T1000 (cell line): ENCODE measurements around the gene PRG3.

Source experiments
- DNase-seq: peaks from one replicate; lab custom pipeline; 2025; ENCODE audit warnings: mixed read lengths; lab: John Stamatoyannopoulos, UW

Gene PRG3, protein sequence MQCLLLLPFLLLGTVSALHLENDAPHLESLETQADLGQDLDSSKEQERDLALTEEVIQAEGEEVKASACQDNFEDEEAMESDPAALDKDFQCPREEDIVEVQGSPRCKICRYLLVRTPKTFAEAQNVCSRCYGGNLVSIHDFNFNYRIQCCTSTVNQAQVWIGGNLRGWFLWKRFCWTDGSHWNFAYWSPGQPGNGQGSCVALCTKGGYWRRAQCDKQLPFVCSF

DNA sequence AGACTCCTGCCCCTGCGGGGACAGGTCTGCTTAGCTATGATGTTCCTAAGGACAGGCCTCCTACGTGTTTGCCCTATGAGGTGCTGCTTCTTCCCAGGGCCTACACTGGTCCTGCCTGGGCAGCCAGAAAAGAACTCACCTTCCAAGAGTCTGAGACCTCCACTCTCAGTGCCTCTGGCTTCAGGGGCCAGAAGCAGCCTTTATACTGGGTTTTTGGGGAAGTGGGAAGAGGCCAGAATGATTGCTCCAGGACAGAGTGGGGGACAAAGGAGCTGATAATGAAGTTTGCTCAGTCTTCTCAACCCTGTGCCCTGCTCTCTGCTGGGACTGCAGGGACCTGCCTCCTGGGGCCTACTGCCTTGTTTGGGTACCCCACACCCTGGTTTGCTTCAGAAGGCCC, at the start of gene PRG3:
TSS of gene PRG3 (minus strand) at position 176 of the 400 bp plus-strand sequence. CDS start 442 bp downstream, outside the sequence.
- DNase-seq, result no peak

DNA sequence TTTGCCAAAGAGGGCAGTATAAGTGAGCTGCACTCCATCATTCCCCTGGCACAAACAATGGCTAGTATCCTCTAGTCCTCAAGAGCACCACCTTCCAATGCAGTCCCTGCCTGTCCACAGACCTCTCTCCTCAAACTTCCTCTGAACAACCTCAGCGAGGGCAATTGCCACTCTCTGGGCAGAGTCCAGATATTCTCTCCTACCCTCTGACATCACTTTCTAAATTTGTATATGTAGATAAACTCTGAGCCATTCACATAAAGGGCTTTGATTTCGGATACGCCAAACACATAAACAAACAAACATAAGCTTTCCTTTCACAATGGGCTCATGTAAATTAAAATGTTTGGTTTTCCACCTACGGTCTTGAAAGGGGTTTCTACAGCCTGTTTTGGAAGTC, 49.0 kb upstream of the PRG3 start:
- DNase-seq, result no peak

DNA sequence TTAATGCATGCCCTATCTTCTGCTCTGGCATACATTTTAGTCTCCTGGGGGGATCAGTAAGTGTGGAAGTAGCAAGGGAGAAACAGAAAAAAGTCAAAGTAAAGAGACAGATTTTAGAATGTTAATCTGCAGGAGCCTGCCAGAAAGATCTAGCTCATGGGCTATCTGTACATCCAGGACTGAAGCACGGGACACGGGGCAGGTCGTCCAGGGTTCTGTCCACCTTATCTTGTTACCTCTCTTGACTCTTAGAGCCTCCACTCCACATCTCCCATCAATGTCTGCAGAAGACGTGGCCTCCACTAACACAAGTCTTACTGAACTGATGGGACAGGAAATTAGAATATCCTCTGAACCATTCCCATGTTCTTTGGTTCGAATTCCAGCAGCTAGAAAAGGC, 47.7 kb upstream of the PRG3 start:
- DNase-seq, result no peak

DNA sequence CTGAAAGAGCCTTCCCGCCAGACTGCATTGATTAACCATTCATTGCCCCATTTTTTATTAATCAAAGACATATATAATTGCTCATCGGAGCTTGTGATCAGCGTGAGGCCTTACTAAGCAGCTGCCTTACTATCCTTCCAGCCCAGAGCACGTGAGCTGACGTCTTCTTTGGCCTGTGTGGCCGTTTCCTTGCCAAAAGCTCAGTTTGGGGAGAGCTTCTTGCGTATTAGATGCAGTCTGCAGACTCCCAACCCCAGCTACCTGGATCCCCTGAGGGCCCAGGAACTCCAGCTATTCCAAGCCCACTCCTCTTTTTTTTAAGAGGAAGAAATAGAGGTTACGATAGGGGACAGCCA, 46.8 kb upstream of the PRG3 start:
- no peak for DNase-seq

DNA sequence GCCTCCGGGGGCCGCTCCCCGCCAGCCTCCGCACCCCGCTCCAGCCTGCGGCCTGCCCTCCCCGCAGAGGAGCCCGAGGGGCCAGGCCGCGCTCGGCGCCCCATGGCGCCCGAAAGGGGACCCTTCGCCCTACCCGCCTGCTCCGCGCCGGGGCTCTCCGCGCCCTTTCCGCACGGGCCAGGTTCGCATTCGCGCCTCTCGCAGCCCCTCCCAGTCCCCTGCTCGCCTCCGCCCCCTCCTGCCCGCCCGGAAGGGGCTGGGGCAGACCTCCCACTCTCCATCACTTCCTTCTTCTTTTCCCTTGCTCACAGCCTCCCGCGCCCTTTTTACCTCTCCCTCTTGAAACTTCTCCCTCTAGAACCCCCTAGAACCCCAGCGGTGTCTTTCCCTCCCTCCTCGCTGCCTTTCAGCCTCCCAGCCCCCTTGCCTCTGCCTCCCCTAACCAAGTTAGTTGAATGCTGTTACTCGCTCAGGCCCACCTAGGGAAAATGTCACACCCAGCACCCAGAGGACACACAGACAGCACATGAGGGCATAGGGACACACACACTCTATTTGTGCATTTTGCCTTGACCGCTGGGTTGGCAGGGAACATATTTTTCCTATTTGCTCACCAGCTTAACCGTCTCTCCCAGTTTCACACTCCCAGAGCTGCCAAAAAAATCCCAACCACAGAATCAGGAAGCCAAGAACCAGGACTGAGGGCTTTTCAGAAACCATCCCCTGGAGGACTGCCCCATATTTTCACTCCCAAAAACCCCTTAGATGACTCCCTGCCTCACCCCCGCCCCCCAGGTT, 46.2 kb upstream of the PRG3 start, which contains the start of gene SLC43A3:
TSS of gene SLC43A3 (minus strand) at position 193 of the 798 bp plus-strand sequence. CDS start 949 bp downstream, outside the sequence.
- peak; percentile 33 for DNase-seq

DNA sequence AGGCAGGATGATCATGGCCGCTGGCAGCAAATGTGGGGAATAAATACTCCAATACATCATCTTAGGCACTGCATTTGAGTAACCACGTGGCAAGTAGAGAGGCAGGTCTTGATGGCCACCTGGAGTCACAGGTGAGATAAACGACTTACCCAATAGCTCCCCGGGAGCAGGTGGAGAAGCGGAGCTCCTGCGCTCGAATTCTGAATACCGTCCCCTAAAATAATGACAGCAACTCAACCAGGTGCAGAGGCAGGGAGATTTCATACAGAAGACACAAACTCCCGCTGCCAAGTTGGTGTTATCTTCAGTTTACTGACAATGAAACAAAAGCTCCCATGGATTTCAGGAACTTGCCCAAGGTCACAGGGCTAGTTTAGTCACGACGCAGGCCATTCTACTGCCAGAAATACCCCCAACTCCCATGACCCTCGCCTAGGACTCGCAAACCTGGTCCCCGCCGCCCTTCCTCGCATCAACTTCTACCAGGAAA, 45.5 kb upstream of the PRG3 start:
- DNase-seq, result no peak

DNA sequence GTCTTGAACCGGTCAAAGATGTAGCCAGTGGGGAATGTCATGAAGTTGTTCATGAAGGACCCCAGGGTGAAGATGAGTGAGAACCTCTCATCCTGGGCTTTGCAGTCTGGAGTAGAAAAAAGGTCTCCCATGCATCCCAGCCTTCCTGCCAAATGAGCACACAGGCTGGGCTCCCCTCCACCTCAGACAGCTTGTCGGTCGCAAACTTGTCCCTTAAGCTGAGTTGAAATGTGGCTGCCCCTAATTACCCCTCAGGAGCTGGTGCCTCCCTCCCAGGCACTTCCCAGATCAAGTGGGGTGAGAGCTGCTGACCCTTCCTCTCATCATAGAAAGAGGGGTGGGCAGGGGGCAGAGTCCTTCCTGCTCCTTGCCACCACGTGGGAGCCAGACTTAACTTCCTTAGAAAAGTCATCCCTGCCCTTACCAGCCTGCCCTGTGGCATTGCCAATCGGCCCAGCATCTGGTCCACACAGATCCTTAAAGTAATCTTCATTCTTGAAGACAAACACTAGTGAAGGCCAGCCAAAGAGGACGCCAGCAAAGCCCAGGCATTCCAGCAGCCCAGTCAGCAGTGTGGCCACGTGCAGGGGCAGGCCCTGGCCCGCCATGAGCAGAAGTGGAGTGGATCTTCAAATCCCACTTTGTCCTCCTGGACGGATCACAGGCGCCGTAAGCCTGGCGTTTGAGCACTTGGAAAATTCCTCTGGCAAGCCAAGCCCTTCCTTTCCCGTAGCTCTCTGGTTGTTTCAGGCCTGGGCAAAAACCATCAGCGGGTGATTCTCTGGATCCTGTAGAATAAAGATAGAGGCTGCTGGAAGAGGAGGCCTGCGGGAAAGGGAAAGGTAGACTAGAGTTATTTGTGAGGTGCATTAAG, 44.9 kb upstream of the PRG3 start:
- DNase-seq, result no peak

DNA sequence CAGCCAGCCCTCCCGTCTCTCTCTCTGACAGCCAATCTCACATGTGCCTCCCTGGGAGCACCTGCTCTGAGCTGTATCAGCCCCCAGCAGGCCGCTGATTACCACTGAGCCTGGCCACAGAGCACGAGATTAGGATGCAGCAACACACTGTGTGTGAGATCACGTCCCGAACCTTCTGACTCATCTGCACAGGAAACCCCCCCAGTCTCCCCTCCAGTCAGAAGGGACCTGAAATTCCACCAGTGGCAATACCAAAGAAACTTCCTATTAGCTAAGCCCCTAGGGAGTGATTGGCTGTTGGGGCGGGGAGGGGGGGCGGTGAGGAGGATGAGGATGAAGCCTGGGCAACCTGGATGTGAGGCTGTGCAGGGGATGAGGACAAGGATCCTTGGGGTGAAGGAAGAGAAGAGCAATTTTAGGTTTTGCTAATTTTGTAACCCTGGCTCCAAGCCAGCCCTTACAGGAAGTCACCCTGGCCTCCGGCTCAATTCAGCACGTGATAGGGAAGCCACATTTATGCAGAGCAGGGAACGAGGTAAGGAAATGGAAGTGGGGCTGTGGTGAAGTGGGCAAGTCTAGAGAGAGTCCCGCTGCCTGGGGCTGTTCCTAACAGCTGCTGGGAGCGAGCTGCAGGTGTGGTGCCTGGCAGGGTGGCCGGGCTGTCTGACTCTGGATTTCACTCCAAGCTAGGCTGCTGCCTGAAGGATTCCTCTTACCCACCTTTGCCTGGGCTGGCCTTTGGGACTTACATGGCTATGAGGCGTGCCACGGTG, 44.0 kb upstream of the PRG3 start:
- peak; percentile 77 for DNase-seq

DNA sequence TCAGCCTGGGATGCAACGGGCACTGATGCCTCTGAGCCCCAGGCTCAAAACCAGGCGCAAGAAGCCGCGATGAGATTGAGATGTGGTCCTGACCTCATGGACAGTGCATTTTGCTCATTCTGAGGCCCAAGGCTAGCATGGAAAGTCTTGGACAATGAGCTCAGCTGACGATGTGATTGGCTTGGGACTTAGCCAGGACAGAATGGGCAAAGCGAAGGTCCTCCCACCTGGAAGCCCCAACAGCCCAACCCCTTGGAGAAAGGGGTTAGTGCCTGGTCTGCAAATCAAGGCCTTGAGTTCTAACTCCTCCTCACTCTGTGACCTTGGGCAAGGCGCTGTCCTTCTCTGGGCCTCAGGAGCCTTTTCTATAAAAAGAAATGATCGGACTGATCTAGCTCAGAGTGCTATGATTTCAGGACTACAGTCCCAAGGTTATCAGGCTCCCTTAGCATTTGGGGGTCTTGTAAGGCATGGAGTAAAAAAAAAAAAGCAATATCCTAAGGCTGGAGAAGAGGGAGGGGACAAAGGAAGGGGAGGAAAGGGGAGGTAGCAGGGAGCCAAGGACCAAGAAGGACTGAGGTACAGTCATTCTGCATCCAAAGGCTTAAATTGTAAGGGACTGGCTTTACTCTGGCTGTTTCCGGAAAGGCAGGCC, 43.3 kb upstream of the PRG3 start:
- no peak for DNase-seq

DNA sequence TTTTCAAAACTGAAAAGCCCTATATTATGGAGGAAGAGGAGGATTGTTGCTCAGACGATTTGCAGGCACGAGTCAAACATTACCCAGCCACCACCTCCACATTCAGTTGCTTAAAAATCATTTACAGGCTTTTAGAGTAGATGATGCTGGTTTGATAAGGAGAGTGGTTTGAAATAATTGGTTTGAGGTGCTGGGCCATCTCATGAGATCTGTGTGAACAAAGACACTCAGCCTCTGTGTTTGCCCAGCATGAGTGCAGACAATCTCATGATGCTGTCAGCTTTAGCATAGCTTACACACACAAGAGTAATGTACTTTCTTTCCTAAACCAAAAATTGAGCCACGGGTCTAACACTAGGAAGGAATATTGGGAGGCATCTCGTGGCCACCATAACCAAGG, 41.7 kb upstream of the PRG3 start:
- no peak for DNase-seq

DNA sequence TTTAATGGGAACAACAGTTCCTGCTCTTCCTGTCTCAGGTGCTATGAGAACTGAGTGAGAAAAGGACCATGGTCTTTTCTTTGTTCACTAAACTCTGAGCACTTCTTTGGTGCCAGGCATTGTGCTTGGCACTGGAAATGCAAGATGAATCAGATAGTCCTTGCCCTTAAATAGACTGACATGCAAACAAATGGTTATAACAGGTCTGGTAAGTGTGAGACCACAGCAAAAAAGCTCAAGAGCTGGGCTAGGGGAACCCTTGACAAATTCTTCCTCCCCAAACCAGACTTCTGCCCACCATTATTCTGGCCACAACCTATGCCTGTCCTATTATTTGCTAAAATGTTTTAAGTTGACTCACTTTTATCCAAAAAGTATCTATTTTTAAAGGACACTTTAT, 40.9 kb upstream of the PRG3 start:
- DNase-seq, result no peak

DNA sequence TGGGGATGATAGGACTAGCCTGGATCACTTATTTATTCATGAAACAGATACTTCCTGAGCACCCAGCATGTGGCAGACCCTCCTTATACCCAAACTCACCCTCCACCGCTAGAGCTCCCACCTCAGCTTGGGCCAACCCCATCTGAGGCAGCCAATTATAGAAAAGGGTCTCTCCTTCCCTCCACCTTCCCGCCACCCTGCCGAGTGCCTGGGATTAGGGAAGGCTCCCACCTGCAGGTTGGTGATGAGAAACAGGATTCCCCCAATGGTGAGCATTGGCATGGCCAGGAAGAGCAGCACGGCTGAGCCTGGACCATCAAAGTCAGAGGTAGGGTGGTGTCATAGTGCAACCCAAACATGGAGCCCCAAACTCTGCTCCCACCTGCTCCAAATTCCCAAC, 40.1 kb upstream of the PRG3 start:
- DNase-seq, result no peak

DNA sequence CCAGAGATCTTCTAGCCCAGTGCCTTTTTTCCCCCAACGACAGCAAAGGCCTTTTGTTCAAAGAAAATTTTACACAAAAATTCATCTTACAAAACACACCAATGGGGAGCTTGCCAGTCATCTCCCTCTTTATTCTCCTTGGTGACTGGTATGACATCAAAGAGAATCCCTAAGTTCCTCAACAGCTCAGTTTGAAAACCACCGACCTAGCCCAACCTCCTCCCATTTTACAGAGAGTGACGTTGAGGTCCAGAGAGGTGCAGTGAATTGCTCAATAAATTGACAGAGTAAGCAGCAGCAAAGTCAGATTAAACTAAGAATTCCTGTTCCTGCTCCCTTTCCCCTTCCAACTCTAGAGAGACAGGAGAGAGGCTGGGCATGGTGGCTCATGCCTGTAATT, 38.2 kb upstream of the PRG3 start:
- DNase-seq, result no peak

DNA sequence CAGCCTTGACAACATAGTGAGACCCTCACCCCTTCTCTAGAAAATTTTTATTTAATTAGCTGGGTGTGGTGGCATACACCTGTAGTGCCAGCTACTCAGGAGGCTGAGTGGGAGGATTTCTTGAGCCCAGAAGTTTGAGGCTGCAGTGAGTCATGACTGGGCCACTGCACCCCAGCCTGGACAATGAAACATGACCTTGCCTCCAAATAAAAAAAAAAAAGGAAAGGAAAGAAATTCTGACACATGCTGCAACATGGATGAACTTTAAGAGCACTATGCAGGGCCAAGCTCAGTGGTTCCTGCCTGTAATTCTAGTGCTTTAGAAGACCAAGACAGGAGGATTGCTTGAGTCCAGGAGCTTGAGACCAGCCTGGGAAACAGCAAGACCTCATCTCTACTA, 37.2 kb upstream of the PRG3 start:
- DNase-seq, result no peak

DNA sequence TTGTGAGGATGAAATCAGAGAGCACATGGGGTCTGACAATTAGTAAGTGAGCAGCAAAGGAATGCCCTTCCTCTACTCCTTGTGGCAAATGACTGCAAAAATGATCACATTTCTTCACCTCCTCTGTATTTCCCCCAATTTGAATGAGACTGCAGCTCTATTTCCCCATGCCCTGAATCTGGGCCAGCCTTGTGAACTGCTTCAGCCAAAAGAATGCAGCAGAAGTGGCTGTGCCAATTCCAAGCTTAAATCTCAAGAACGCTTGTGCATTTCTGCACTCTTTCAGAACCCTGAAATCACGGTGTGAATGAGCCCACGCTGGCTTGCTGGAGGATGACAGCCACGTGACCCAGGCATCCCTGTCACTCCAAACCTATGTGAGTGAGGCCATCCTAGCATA, 36.1 kb upstream of the PRG3 start:
- DNase-seq, result no peak

DNA sequence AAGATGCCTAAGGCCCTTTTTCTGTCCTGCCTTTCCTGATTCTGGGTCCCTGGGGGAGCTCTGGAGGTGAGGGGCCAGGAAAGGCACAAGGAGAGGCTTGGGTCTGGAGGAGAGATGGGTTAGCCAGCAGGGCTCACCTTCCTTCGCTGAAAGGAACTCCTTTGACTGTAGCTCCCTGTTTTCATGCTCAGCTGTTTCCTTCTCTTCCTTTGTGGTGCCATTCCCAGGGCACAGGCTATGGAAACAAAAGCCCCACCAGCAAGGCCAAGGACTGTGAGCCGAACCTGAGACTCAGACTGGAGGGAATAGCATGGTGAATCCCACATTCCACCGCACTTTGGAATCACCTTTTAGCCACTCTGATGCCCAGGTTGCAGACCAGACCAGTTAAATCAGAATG, 35.5 kb upstream of the PRG3 start:
- DNase-seq, result no peak

DNA sequence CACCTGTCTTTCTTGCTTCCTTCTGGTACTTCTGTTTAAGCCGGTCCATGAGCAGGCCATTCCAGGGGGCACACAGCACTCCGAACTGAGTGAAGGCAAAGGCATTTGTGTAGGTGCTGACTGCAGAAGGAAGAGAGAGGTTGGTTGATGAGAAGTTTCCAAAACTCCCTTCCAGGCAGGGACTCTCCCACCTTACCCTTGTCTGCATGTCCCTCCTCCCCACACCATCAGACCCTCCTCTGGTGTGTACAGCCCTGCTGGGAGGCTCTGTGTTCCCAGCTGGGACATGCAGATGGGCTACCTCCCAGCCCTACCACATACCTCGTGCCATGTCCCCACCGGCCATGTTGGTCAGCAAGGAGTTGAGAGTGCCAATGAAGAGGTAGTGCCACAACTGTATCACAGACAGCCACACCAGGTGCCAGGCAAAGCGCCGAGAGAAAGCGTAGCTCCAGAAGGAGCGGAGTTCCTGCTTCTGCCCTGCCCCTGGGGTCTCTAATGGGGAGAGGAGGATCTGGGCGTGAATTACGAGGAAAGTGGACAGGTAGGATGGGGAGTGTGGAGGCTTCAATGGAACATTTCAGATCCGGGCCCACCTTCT, 33.8 kb upstream of the PRG3 start:
- no peak for DNase-seq

DNA sequence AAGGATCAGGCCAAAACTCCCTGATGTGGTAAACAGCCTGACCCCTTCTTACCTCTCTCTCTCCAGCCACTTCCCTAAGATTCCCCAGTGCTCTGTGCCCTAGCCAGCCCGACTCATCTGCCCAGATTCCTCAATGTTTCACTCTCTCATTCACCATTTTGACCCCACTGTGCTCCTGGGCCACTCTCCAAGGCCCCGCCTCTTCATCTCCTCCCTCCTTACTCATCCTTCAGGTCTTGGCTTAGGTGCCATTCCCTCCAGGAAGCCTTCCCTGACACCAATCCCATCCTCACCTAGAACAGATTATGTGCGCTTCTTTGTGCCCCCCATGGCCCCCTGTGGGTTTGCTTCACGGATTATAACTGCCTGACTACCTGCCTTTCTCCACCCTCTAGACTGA, 32.7 kb upstream of the PRG3 start:
- no peak for DNase-seq

DNA sequence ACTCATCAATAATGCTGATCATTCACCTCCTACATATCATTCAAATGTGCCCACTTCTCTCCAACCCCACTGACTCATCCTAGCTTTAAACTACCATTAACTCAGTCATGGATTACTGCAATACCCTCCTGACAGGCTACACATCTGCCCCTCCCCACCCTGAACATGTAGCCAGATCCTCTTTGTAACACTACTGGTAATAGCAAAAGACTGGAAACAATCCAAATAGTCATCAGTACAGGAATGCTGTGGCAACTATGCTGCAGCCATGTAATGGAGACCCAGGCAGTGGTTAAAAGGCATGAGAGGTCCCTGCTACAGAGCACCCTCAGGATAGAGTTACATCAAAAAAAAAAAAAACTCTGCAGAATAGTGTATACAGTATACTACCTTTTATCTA, 29.3 kb upstream of the PRG3 start:
- no peak for DNase-seq

DNA sequence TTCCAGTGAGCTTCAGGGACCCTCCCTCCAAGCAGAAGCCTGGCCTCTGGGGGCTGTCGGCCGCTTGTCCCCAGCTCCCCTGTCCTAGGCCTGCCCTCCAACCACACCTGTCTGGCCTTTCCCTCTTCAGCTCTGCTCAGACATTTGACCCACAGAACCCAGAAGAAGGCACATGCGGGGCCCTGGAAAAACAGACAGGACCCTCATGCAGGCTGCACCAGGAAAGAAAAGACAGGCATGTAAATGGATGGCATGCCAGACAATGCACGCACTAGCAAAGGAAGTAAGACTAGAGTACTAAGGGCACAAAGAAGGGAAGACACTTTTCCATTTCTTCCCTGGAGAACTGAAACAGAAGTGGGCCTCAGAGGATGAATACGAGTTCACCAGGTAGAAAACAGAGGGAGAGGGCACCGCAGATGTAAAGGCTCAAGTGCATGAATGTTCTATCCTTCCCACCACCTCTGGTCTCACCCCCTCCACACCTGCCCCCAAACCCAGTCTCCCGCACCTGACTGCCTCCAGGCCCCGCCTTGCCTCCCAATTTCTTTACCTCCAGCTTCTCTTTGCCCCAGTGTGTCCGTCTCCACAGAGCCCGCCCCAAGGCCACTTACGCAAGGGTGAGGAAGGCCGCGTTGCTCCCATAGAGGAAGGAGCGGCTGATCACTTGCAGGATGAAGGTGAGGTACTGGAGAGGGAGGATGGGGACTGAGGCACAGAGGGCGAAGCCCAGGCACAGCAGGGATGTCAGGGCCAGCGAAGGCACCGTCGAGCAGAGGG, 28.6 kb upstream of the PRG3 start:
- DNase-seq, result no peak
